ENCODE measurements around the gene RNF223. TPM values are rescaled to one million over a fixed set of nuclear protein-coding genes. Genes with fewer than 3 reads are reported as not detected.

RNF223 gene
- total and polyA plus RNA-seq, 12 donors: not detected

DNA sequence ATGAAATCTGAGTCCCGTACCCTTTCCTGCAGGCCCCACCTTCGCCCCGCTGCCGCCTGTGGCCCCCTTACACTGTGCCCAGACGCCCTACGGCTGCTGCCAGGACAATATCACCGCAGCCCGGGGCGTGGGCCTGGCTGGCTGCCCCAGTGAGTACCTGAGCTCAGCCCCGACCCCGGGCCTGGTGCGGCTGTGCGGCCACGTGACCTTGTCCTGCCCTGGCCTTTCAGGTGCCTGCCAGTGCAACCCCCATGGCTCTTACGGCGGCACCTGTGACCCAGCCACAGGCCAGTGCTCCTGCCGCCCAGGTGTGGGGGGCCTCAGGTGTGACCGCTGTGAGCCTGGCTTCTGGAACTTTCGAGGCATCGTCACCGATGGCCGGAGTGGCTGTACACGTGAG lies 29.0 kb downstream of the RNF223 start:
- WGBS, 2 donors: 96 to 97% methylated on average over 23 of the region's 23 CpGs
- no peak for ATAC-seq
- peaks cover 0 to 5% (median 0%) of the 10 kb centered on the region in 7 donors for H3K27me3 ChIP-seq
- no peaks in the 10 kb centered on the region for H3K9me3 ChIP-seq
- TF ChIP-seq CTCF (IDR thresholded peaks at IDR 0.05): no peak
- H3K36me3 ChIP-seq: peaks cover 0 to 74% (median 4%) of the 10 kb centered on the region in 9 donors
- intact Hi-C loops (cut with DNase I): no loop called here
- no peak for DNase-seq
- H3K4me1 ChIP-seq: peaks cover 4 to 6% (median 5%) of the 10 kb centered on the region in 9 donors
- H3K27ac ChIP-seq: no peak overlapping the region
- no peak overlapping the region for H3K4me3 ChIP-seq

DNA sequence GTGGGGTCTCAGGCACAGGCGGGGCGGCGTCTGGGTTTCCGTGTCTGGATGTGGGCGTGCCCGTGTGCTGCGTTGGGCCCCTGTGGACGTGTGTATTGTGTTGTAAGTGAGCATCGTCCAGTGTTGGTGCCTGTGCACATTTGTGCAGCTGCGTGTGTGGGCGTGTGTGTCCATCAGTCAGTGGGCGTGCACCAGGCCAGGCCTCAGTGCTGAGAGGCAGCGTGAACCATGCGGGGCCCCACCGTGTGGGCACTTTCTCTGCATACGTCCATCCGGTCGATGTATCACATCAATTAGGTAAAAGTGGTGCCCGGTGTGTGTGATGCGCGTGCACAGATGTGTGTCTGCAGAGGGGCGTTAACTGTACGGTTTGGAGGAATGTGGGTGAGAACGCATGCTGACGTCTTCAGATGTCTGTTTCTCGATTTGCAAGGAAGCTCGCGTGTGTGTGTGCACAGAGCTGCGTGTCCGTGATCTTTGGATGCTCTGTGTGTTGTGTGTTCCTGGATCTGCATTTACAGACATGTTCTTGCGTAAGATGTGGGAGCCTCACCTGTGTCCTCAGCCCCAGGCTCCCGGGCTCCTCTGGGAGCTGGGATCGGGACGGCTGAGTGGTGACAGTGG lies 29.5 kb downstream of the RNF223 start:
- peaks cover 0 to 11% (median 0%) of the 10 kb centered on the region in 7 donors for H3K27me3 ChIP-seq
- H3K4me3 ChIP-seq: no peak overlapping the region
- WGBS, 2 donors: 94 to 95% methylated on average over 34 of the region's 34 CpGs
- intact Hi-C loops (cut with DNase I): no loop called here
- no peak overlapping the region for H3K27ac ChIP-seq
- no peaks in the 10 kb centered on the region for H3K9me3 ChIP-seq
- H3K36me3 ChIP-seq: peaks cover 0 to 69% (median 4%) of the 10 kb centered on the region in 9 donors
- ATAC-seq: no peak
- TF ChIP-seq CTCF (IDR thresholded peaks at IDR 0.05): no peak
- DNase-seq: no peak
- peaks cover 9 to 11% (median 11%) of the 10 kb centered on the region in 9 donors for H3K4me1 ChIP-seq

- 97% methylated on average over 33 of the region's 33 CpGs for WGBS, 2 donors
Observed at GRCh38 chr1:1043921-1044320, 30.2 kb downstream of the RNF223 start.

GRCh38 chr1:1043411-1043810 lies 30.7 kb downstream of the RNF223 start:
- no peak for TF ChIP-seq CTCF (IDR thresholded peaks at IDR 0.05)
- Histone ChIP-seq H3K36me3 (peaks cover 0 to 65% (median 4%) of the 10 kb centered on the region in 9 donors), H3K4me1 (peaks cover 9 to 18% (median 15%) of the 10 kb centered on the region in 9 donors), H3K4me3 (no peak overlapping the region), H3K9me3 (no peaks in the 10 kb centered on the region), H3K27ac (no peak overlapping the region), H3K27me3 (peaks cover 0 to 23% (median 0%) of the 10 kb centered on the region in 7 donors)
- ATAC-seq: no peak
- DNase-seq: no peak
- 95 to 98% methylated on average over 24 to 27 of the region's 27 CpGs for WGBS, 2 donors
- intact Hi-C loops (cut with DNase I): no loop called here

More at GRCh38 chr1:1043921-1044320, 30.2 kb downstream of the RNF223 start:
- no peak for TF ChIP-seq CTCF (IDR thresholded peaks at IDR 0.05)
- DNase-seq (no peak), ATAC-seq (no peak)
- H3K4me3 ChIP-seq: no peak overlapping the region
- peaks cover 9 to 17% (median 14%) of the 10 kb centered on the region in 9 donors for H3K4me1 ChIP-seq
- H3K9me3 ChIP-seq: no peaks in the 10 kb centered on the region
- peaks cover 0 to 65% (median 4%) of the 10 kb centered on the region in 9 donors for H3K36me3 ChIP-seq
- intact Hi-C loops (cut with DNase I): no loop called here
- no peak overlapping the region for H3K27ac ChIP-seq
- peaks cover 0 to 18% (median 0%) of the 10 kb centered on the region in 7 donors for H3K27me3 ChIP-seq

Measured in heart right ventricle (tissue), 16 donors.